ENCODE data around the gene TMEM181.
A peak's percentile ranks its signal among the peaks of the same experiment; 100 is the strongest.
"Not testable (repeated sequence)": the region's sequence is repeated elsewhere in the genome, so short reads cannot be mapped to it uniquely, and the experiment has no call there.

Gene TMEM181

DNA sequence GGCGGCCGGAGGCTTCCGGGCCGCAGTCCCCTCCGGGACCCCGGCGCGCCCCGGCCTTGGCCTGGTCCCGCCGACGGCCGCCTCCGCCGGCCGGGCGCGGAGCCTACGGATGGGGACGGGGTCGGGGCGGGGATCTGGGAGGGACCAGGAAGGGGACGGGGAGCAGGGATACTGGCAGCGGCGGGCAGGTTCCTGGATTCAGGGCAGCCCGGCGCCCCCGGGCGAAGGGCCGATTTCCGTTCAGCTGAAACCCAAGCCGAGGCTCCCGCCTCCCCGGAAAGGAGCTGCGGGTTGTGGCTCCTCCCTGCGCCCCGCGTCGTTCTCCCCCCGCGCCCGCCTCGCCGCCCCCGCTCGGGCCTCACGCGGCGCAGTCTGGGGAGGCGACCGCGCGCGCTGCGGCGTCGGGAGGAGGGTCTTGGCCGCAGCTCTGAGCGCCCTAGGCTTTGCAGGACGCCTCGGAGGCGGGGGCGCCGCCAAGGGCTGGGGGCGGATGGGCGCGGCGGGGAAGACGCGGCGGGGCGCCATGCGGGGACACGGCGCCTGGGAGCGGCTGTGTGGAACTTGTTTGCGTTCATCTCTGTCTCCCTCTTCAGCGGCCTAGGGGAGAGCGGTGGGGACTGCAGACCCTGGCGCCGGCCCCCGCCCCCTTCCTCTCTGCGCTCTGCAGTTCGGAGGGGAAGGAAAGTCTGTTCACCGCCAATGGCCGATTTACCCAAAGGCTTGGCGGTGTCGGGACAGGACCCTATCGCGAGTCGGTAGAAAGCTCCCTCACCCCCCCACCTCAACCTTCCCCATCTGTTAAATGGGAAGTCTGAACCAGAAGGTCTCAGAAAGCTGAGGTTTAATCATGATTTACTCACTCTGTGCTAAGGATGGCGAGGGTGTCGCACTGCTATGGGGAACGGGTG lies 22.7 kb upstream of the TMEM181 start:
- no peak for DNase-seq (ENCODE audit: low spot score)

DNA sequence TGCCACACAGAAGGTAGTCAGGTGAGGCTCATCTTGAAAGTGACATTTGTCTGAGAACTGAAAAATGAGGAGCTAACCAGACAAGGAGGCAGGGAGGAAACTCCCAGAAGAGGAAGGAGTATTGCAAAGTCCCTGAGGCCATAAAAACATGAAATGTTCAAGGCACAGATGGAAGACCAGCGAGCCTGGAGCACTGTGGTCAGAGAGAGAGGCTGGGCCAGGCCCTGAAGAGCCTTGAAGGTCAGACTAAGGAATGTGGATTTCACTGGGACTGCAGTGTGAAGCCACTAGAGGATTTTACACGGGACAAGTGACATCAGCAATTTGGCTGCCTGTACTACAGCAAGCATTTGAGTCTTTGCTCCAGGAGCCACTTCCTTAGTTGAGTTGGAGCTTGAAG lies 21.1 kb upstream of the TMEM181 start:
- no peak for DNase-seq (ENCODE audit: low spot score)

DNA sequence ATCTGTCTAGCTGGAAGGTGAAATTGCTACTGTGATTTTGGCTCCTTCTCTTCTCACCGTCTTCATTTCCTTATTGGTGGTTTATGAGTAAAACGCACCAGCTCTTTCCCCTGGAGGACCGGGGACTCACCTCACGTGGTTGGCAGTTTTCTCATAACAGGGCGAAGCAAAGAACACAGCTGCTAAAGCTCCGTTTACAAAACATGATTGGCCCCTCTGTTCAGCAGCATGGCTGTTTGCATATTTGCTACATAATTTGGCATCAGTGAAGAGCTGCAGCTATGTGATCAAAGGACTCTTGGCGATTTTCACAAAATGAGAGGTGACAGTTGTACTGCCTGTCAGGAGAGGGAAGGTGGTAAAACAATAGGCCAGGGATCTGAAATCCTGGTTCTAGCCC lies 20.5 kb upstream of the TMEM181 start:
- no peak for DNase-seq (ENCODE audit: low spot score)

DNA sequence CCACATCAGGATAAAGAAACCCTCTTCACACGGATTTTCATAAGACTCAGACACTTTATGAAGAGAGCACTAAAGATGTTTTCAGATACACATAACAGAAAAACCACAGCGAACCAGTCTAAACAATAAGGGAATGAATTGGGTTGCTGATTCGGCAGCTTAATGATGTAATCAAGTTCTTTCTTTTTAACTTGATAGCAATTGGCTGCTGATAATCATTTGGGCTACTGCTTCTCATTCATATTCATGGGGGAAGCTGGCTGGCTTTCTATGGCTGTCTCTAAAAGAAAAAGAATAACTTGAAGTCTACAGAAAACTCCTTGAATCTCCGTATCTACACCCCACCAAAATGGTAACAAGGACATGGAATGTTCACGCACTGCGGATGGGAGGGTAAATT lies 20.0 kb upstream of the TMEM181 start:
- no peak for DNase-seq (ENCODE audit: low spot score)

DNA sequence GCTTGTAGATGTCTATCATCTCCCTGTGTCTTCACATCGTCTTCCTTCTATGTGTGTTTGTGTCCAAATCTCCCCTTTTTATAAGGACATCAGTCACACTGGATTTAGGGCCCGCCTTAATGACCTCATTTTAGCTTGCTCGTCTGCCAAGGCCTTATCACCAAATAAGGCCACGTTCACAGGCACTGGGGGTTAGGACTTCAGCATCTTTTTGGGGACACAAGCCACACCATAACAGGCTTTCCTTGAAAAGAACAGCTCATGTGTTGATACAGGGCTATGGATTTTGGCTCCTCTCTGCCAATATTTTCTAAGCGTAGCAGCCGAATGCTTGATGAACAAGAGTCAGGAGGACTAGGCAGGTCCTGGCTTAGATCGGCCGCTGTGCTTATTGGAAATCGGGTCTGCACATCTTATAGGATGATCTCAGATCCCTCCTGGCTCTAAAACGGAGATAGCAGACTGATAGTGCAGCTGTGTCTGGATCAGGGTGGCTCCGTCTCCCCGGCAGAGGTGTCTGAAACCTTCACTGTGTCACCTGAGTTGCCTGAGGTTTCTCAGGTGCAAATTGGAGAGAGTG lies 16.2 kb upstream of the TMEM181 start:
- DNase-seq (ENCODE audit: low spot score) = no peak

GRCh38 chr6:158544428-158544827 lies 15.5 kb upstream of the TMEM181 start:
- no peak for DNase-seq (ENCODE audit: low spot score)

DNA sequence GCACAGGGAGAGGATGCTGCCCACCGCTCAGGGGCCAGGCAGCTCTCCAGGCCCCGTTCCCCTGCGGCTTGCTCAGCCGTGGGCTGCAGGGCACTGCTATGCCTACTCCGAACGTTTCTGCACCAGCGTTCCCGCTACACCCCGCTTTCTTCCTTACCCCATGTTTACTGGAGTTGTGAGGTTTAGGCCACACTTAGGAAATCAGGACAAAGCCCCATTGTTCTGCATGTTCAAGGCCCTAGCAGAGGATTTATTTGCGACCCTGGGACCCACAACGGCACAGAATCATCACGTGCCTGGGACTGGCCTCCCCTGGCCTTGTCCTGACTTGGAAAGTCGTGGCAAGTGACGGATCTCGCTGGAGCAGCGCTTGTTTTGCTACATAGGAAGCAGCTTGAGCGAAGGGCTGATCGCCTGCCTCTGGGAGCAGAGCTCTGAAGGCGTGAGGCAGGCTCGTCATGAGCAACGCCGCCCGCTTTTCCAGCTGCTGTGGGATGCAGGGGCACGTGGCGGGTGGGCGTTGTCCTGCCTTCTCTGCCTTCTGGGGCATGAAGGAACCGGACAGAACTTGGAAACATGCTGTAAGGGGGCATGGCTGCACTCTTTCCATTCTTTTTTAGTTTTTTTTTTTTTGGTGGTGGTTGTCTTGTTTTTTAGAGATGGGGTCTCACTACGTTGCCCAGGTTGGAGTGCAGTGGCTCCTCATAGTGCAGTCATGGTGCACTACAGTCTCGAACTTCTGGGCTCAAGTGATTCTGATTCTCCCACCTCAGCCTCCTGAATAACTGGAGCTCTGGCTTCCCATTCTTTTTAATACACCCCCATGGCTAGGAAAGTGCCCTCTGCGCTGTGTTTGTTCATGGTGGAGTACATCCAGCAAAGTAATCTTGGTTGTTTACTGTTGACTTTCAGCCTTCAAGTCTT lies 14.6 kb upstream of the TMEM181 start:
- DNase-seq (ENCODE audit: low spot score) = no peak

DNA sequence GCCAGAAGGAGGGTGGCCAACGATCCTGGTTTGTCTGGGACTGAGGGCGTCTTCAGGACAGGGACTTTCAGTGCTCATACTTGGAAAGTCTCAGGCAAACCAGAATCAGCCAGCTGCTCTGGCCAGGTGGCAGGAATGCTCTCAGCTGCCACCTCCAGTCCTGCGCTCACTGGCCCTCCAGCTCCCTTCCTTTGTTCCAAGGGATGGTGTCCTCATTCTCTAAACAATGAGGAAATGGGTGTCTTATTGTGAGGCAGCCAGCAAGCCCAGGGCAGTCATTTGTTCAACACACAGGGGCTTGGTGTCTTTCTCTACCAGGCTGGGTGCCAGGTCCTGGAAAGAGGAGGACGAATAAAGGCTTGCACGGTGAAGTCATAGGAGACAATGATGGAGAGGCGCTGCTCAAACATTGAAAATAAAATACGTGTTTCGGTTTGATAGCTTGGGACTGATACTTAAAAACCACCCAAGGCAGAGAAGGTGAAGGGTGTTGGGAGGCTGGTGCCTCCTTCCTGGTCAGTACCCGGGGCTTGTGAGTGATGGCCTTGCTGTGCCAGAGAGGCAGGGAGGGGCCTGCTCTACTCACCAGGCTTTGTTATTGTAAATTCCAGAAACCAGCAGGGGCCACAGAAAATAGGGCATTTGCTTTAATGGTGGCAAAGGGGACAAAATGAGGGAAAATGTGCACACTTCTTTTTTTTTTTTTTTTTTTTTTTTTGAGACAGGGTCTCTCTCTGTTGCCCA lies 11.3 kb upstream of the TMEM181 start:
- DNase-seq (ENCODE audit: low spot score) = no peak

- DNase-seq (ENCODE audit: low spot score) = no peak
Measured at GRCh38 chr6:158552055-158552795, 7.7 kb upstream of the TMEM181 start.

GRCh38 chr6:158552796-158553138 lies 7.1 kb upstream of the TMEM181 start:
- no peak for DNase-seq (ENCODE audit: low spot score)

GRCh38 chr6:158554611-158555361 lies 5.1 kb upstream of the TMEM181 start:
- no peak for DNase-seq (ENCODE audit: low spot score)

- DNase-seq (ENCODE audit: low spot score) = no peak
Measured at GRCh38 chr6:158556113-158556512, 3.8 kb upstream of the TMEM181 start.

DNA sequence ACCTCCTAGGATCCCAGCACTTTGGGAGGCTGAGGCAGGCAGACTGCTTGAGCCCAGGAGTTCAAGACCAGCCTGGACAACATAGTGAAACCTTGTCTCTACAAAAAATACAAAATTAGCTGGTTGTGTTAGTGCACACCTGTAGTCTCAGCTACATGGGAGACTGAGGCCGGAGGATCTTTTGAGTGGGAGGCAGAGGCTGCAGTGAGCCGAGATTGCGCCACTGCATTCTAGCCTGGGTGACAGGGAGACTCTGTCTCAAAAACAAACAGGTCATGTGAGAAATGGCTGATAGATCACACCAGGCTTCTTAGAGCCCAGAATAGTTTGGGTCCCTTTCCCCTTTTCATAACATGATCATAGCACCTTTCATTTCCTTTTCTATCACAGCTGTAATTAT lies 2.8 kb upstream of the TMEM181 start:
- not testable (repeated sequence) for DNase-seq (ENCODE audit: low spot score)

- DNase-seq (ENCODE audit: low spot score) = no peak
Measured at GRCh38 chr6:158557927-158558326, 2.0 kb upstream of the TMEM181 start.

DNA sequence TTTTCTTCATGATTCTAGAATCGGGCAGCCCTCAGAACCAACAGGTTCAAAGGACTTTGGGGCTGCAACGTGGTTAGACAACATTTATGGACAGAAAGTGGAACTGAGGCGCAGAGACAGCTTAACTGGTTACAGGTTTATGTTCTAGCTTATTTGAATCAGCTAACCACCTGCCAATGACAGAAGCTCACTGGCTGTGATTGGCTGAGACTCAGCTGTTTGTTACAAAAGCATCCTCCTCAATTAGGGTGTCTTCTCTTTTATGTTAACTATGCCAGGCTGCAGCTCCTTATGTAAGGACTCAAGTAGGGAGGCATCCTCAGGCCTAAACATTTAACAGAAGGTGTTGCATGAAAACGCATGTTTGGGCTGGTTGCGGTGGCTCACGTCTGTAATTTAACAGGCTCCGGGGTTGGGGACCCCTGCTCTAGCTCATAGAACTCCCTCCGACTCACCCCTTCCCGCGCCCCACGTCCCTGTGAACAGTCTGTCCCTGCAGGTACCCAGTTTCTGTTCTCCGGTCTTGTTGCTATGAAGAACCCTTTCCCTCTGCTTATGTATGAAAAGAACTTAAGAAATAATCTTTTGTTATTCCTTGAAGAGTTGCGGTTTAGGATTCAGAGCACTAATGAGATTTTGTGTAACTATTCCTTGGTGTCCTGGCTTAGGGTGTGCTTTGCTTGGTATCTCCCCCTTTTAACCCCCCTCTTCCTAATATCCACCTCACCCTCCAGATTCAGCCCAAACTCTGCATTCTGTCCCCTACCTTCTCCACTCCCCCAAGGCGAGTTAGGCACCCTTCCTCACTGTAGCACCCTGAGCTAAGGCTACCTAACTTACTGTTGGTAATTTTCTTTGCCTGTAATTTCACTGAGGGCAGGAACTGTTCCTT lies 1.2 kb upstream of the TMEM181 start:
- no peak for DNase-seq (ENCODE audit: low spot score)

DNA sequence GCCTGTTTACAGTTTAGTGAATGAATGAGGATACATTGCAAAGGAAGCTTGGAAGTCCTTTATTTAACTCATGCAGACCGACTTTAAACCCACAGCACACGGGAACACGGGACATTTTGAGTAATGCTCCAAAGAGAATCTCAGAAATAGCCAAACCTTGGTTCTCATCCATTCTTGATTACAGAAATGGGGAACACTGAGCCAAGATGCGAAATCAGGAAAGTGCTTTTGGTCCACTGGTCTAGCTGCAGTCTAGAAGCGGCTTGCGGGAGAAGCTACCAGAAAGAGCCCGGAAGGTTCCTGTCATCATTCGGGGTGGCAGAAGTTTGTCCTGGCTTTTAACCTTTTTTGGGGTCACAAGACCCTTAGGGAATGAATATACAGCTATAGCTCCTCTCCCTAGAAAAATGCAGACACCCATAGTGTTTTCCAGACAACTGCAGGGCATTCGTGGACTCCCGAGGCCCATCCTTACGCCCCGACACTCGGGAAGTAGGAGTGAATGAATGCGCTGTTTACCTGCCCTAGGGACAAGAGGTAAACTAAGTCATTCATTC lies 475 bp upstream of the TMEM181 start:
- no peak for DNase-seq (ENCODE audit: low spot score)

- peak; percentile 25 for DNase-seq (ENCODE audit: low spot score)
Measured at GRCh38 chr6:158560836-158561320, 987 bp downstream of the TMEM181 start.

GRCh38 chr6:158561321-158561884 lies 1.5 kb downstream of the TMEM181 start:
- no peak for DNase-seq (ENCODE audit: low spot score)

GRCh38 chr6:158561938-158562337 lies 2.0 kb downstream of the TMEM181 start:
- DNase-seq (ENCODE audit: low spot score) = no peak

All from RKO (cell line).